ENCODE measurements around the gene CHRNB2.

- no peak for TF ChIP-seq CTCF (IDR thresholded peaks at IDR 0.05)
- no peak for TF ChIP-seq POLR2A (IDR thresholded peaks at IDR 0.05)
Observed at GRCh38 chr1:154551474-154551873, 16.1 kb upstream of the CHRNB2 start.
